SU-DHL-6 (cell line): Measurements from ENCODE around the gene COG5.

ENCODE experiments used
- H2AFZ ChIP-seq: fragments of 200-600 bp; sonication (generic); 2 replicates; pipeline ENCODE4 v1.6.1; 2014; ENCODE audit warnings: low read depth, mild to moderate bottlenecking, moderate library complexity, mixed read lengths, antibody characterized with exemption, low read length; ENCODE audit not compliant: severe bottlenecking
- H3F3A ChIP-seq: fragments of 200-600 bp; shearing (Covaris generic); 2 replicates; pipeline ENCODE4 v1.6.0; 2016; ENCODE audit warnings: antibody characterized with exemption, mild to moderate bottlenecking; ENCODE audit not compliant: insufficient read depth
- H3K27ac ChIP-seq: fragments of 200-600 bp; sonication (generic); 2 replicates; pipeline ENCODE4 v1.5.1; 2016; ENCODE audit warnings: low read depth, mild to moderate bottlenecking, low read length, moderate library complexity, mixed read lengths
- H3K27me3 ChIP-seq: fragments of 200-600 bp; sonication (generic), shearing (Covaris generic); 2 replicates; pipeline ENCODE4 v1.6.0; 2014; ENCODE audit warnings: mild to moderate bottlenecking, low read length
- H3K36me3 ChIP-seq: fragments of 200-600 bp; sonication (generic); 2 replicates; pipeline ENCODE4 v1.6.1; 2014; ENCODE audit warnings: mild to moderate bottlenecking, low read length, mixed read lengths
- H3K4me2 ChIP-seq: fragments of 300-600, 200-600 bp; shearing (Covaris generic), sonication (generic); 2 replicates; pipeline ENCODE4 v1.6.0; 2014; ENCODE audit warnings: low read length, low read depth, mild to moderate bottlenecking; ENCODE audit not compliant: poor library complexity, severe bottlenecking
- H3K4me3 ChIP-seq: fragments of 200-600 bp; sonication (generic); 2 replicates; pipeline ENCODE4 v1.5.1; 2014; ENCODE audit warnings: antibody characterized with exemption, low read length, mild to moderate bottlenecking, mixed read lengths; ENCODE audit not compliant: insufficient read depth, poor library complexity, severe bottlenecking
- H3K79me2 ChIP-seq: fragments of 200-600 bp; sonication (generic); 2 replicates; pipeline ENCODE4 v1.6.1; 2014; ENCODE audit warnings: mild to moderate bottlenecking, low read length, moderate library complexity; ENCODE audit not compliant: insufficient read depth
- H3K9ac ChIP-seq: fragments of 200-600 bp; sonication (generic); 2 replicates; pipeline ENCODE4 v1.7.0; 2014; ENCODE audit warnings: mild to moderate bottlenecking, low read length
- H3K9me2 ChIP-seq: fragments of 200-600 bp; sonication (generic); replicated peaks from 2 replicates; pipeline ENCODE4 v1.6.1; 2014; ENCODE audit warnings: low read length; ENCODE audit not compliant: insufficient read depth
- H3K9me3 ChIP-seq: fragments of 200-600 bp; sonication (generic); 2 replicates; pipeline ENCODE4 v1.6.1; 2014; ENCODE audit warnings: low read length, mixed read lengths; ENCODE audit not compliant: insufficient read depth
- H4K20me1 ChIP-seq: fragments of 200-600 bp; sonication (generic); 2 replicates; pipeline ENCODE4 v1.6.1; 2014; ENCODE audit warnings: low read depth, mild to moderate bottlenecking, antibody characterized with exemption, low read length, moderate library complexity, mixed read lengths
- CTCF ChIP-seq: fragments of 200-600 bp; sonication (generic); IDR thresholded peaks from one replicate; pipeline ENCODE4 v1.5.1; 2017; ENCODE audit warnings: antibody characterized with exemption, mild to moderate bottlenecking, low read length, moderate library complexity; ENCODE audit not compliant: insufficient read depth, poor library complexity, severe bottlenecking
- EZH2phosphoT487 ChIP-seq: fragments of 200-600 bp; sonication (generic), shearing (Covaris generic); conservative IDR thresholded peaks from 2 replicates; pipeline ENCODE4 v1.6.1; 2018; ENCODE audit warnings: mild to moderate bottlenecking, antibody characterized with exemption, low read length, moderate library complexity, mixed read lengths

The COG5 gene

DNA sequence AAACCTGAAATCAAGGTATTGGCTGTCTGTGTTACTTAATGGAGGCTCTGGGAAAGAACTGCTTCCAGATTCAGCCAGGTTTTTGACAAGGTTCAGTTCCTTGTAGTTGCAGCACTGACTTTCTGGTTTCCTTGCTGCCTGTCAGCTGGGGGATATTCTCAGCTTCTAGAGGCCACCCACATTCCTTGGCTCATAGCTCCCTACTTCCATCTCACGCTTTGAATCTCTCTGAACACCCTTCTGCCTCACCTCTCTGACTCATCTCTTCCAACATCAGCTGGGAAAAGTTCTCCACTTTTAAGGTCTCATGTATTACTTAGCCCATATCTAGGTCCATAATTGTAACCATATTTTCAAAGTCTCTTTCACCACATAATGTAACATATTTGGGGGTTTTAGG, 116.7 kb downstream of the COG5 start:
- H3F3A ChIP-seq = no peaks in the 10 kb centered on the region
- no peak overlapping the region for H3K4me3 ChIP-seq
- no peaks in the 10 kb centered on the region for H4K20me1 ChIP-seq
- no peak overlapping the region for H2AFZ ChIP-seq
- H3K9me3 ChIP-seq = no peaks in the 10 kb centered on the region; the same call in 1 of the 2 replicates
- H3K9me2 ChIP-seq = no peaks in the 10 kb centered on the region
- no peak overlapping the region for H3K4me2 ChIP-seq
- TF ChIP-seq CTCF = no peak
- TF ChIP-seq EZH2phosphoT487 = no peak
- H3K27me3 ChIP-seq = no peaks in the 10 kb centered on the region
- no peaks in the 10 kb centered on the region for H3K79me2 ChIP-seq
- H3K27ac ChIP-seq = no peak overlapping the region
- H3K36me3 ChIP-seq = no peaks in the 10 kb centered on the region
- H3K9ac ChIP-seq = no peak overlapping the region

DNA sequence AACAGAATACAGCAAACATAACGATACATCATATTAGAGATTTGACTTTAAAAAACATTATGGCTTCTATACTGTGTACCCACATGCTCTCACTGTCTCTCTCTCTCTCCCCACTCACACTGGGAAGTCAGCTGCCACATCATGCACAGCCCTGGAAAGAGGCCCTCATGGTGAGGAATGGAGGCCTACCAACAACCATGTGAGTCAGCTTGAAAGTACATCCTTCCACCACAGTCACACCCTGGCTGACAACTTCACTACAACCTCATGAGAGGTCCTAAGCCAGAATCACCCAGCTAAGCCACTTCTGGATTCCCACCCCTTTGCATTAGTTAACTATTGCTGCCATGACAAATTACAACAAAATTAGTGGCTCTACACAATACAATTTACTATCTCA, 117.2 kb downstream of the COG5 start:
- H3K4me2 ChIP-seq = no peak overlapping the region
- no peak overlapping the region for H2AFZ ChIP-seq
- H3K36me3 ChIP-seq = no peaks in the 10 kb centered on the region
- H3K9ac ChIP-seq = no peak overlapping the region
- no peak for TF ChIP-seq EZH2phosphoT487
- TF ChIP-seq CTCF = no peak
- no peaks in the 10 kb centered on the region for H4K20me1 ChIP-seq
- no peaks in the 10 kb centered on the region for H3K27me3 ChIP-seq
- H3K9me3 ChIP-seq = no peaks in the 10 kb centered on the region; the same call in 1 of the 2 replicates
- H3F3A ChIP-seq = no peaks in the 10 kb centered on the region
- H3K27ac ChIP-seq = no peak overlapping the region
- H3K79me2 ChIP-seq = no peaks in the 10 kb centered on the region
- H3K9me2 ChIP-seq = no peaks in the 10 kb centered on the region
- H3K4me3 ChIP-seq = no peak overlapping the region

- Histone ChIP-seq H4K20me1 (no peaks in the 10 kb centered on the region), H3K9me3 (no peaks in the 10 kb centered on the region; the same call in 1 of the 2 replicates), H2AFZ (no peak overlapping the region), H3K36me3 (no peaks in the 10 kb centered on the region), H3K9ac (no peak overlapping the region), H3K27me3 (no peaks in the 10 kb centered on the region), H3K79me2 (no peaks in the 10 kb centered on the region), H3K4me2 (no peak overlapping the region), H3K27ac (no peak overlapping the region), H3K9me2 (no peaks in the 10 kb centered on the region), H3F3A (no peaks in the 10 kb centered on the region), H3K4me3 (no peak overlapping the region)
- TF ChIP-seq CTCF (no peak), EZH2phosphoT487 (no peak)
Observed at GRCh38 chr7:107442678-107443077, 121.0 kb downstream of the COG5 start.
